Hepatocyte (in vitro differentiated cells): ENCODE data around the gene SLC25A27. TPM values are rescaled to one million over a fixed set of nuclear protein-coding genes. Genes with fewer than 3 reads are reported as not detected.
A peak's percentile ranks its signal among the peaks of the same experiment; 100 is the strongest.

Source experiments
- DNase-seq: peaks from one replicate; pipeline ENCODE4 v3.0.0-alpha.2; 2016; ENCODE audit warnings: low spot score
- H2AFZ ChIP-seq: fragments of 200-600 bp; sonication (generic); 2 replicates; pipeline ENCODE4 v1.6.0; 2016; ENCODE audit warnings: antibody characterized with exemption, mild to moderate bottlenecking
- H3K27ac ChIP-seq: fragments of 200-600 bp; sonication (generic); 2 replicates; pipeline ENCODE4 v1.5.1; 2016; ENCODE audit warnings: mild to moderate bottlenecking
- H3K27me3 ChIP-seq: fragments of 200-600 bp; sonication (generic); 2 replicates; pipeline ENCODE4 v1.6.1; 2016
- H3K36me3 ChIP-seq: fragments of 200-600 bp; sonication (generic); replicated peaks from 2 replicates; pipeline ENCODE4 v1.5.1; 2016; ENCODE audit warnings: low read depth; ENCODE audit not compliant: insufficient read depth
- H3K4me1 ChIP-seq: fragments of 200-600 bp; sonication (generic); 2 replicates; pipeline ENCODE4 v1.5.1; 2016; ENCODE audit warnings: mild to moderate bottlenecking, moderate library complexity; ENCODE audit not compliant: insufficient read depth
- H3K4me2 ChIP-seq: fragments of 200-600 bp; sonication (generic); 2 replicates; pipeline ENCODE4 v1.6.0; 2016
- H3K4me3 ChIP-seq: fragments of 200-600 bp; sonication (generic); 2 replicates; pipeline ENCODE4 v1.5.1; 2016; ENCODE audit warnings: mild to moderate bottlenecking
- H3K79me2 ChIP-seq: fragments of 200-600 bp; sonication (generic); 2 replicates; pipeline ENCODE4 v1.6.0; 2017; ENCODE audit warnings: mild to moderate bottlenecking
- H3K9me2 ChIP-seq: fragments of 200-600 bp; sonication (generic); replicated peaks from 2 replicates; pipeline ENCODE4 v1.6.0; 2017; ENCODE audit warnings: mild to moderate bottlenecking; ENCODE audit not compliant: insufficient read depth
- H3K9me3 ChIP-seq: fragments of 200-600 bp; sonication (generic); 2 replicates; pipeline ENCODE4 v1.5.1; 2016; ENCODE audit warnings: low read depth, mild to moderate bottlenecking
- H4K20me1 ChIP-seq: fragments of 200-600 bp; sonication (generic); 2 replicates; pipeline ENCODE4 v1.6.0; 2016; ENCODE audit warnings: mild to moderate bottlenecking; ENCODE audit not compliant: insufficient read depth, poor library complexity, severe bottlenecking
- CTCF ChIP-seq: fragments of 200-600 bp; sonication (generic); IDR thresholded peaks from 2 replicates; pipeline ENCODE4 v1.5.1; 2016; ENCODE audit warnings: antibody characterized with exemption, mild to moderate bottlenecking; ENCODE audit not compliant: poor library complexity
- EZH2 ChIP-seq: fragments of 200-600 bp; sonication (generic); IDR thresholded peaks from 2 replicates; pipeline ENCODE4 v1.6.1; 2016; ENCODE audit warnings: antibody characterized with exemption, mild to moderate bottlenecking, borderline replicate concordance
- EZH2phosphoT487 ChIP-seq: fragments of 200-600 bp; sonication (generic); IDR thresholded peaks from one replicate; pipeline ENCODE4 v1.6.1; 2018; ENCODE audit warnings: antibody characterized with exemption, mild to moderate bottlenecking, low read depth, moderate library complexity; ENCODE audit not compliant: unreplicated experiment, severe bottlenecking
- WGBS: methylation state at CpG from one replicate; pipeline ENCODE4 v1.1.6; 2016; ENCODE audit warnings: low lambda C conversion rate; ENCODE audit errors: missing lambda C conversion rate; 5-methylcytosine and 5-hydroxymethylcytosine counted together
- polyA plus RNA-seq: library from polyadenylated mRNA; unstranded; fragments of >200 nt; fragmentation: Nextera tagmentation; extraction: Ambion mirVana; gene quantifications from 2 replicates; pipeline ENCODE4 v1.2.1, GENCODE V29; 2016
- total RNA-seq: library from RNA; depleted of rRNA; stranded (reverse); fragments of >200 nt; gene quantifications from 2 replicates; pipeline ENCODE4 v1.2.3, GENCODE V29; 2014

Gene SLC25A27
- total and polyA plus RNA-seq, 2 experiments from 2014 or later = 3.0 to 11.9 TPM

GRCh38 chr6:46632053-46632452 is 20.7 kb upstream of the SLC25A27 start:
- Histone ChIP-seq H3K4me1 (no peaks in the 10 kb centered on the region), H3K27me3 (no peaks in the 10 kb centered on the region), H3K4me2 (no peak overlapping the region), H3K9me3 (no peaks in the 10 kb centered on the region), H4K20me1 (no peaks in the 10 kb centered on the region), H3K79me2 (no peaks in the 10 kb centered on the region), H3K36me3 (no peaks in the 10 kb centered on the region), H3K4me3 (no peak overlapping the region), H2AFZ (no peak overlapping the region), H3K9me2 (no peaks in the 10 kb centered on the region), H3K27ac (no peak overlapping the region)
- TF ChIP-seq CTCF = no peak
- no peak for TF ChIP-seq EZH2phosphoT487
- no peak for TF ChIP-seq EZH2
- no peak for DNase-seq
- WGBS = 94% methylated on average over 1 of the region's 1 CpG

GRCh38 chr6:46635462-46635861 is 17.3 kb upstream of the SLC25A27 start:
- 94% methylated on average over 6 of the region's 6 CpGs for WGBS
- DNase-seq = no peak
- no peak overlapping the region for H3K27ac ChIP-seq

GRCh38 chr6:46637145-46637544 is 15.6 kb upstream of the SLC25A27 start:
- no peaks in the 10 kb centered on the region for H4K20me1 ChIP-seq
- no peak overlapping the region for H3K4me3 ChIP-seq
- no peaks in the 10 kb centered on the region for H3K9me3 ChIP-seq
- no peak for TF ChIP-seq CTCF
- no peak for TF ChIP-seq EZH2
- no peak for TF ChIP-seq EZH2phosphoT487
- 78% methylated on average over 5 of the region's 5 CpGs for WGBS
- DNase-seq = peak; percentile 11
- H3K27ac ChIP-seq = no peak overlapping the region
- no peaks in the 10 kb centered on the region for H3K9me2 ChIP-seq
- no peaks in the 10 kb centered on the region for H3K79me2 ChIP-seq
- no peaks in the 10 kb centered on the region for H3K36me3 ChIP-seq
- no peaks in the 10 kb centered on the region for H3K4me1 ChIP-seq
- H3K4me2 ChIP-seq = no peak overlapping the region
- no peak overlapping the region for H2AFZ ChIP-seq
- no peaks in the 10 kb centered on the region for H3K27me3 ChIP-seq

More at GRCh38 chr6:46635462-46635861, 17.3 kb upstream of the SLC25A27 start:
- Histone ChIP-seq H3K36me3 (no peaks in the 10 kb centered on the region), H4K20me1 (no peaks in the 10 kb centered on the region), H3K4me3 (no peak overlapping the region), H2AFZ (no peak overlapping the region), H3K9me2 (no peaks in the 10 kb centered on the region), H3K79me2 (no peaks in the 10 kb centered on the region), H3K9me3 (no peaks in the 10 kb centered on the region), H3K27me3 (no peaks in the 10 kb centered on the region), H3K4me1 (no peaks in the 10 kb centered on the region), H3K4me2 (no peak overlapping the region)
- TF ChIP-seq CTCF = no peak

GRCh38 chr6:46637933-46638332 is 14.8 kb upstream of the SLC25A27 start:
- Histone ChIP-seq H3K27ac (no peak overlapping the region), H3K9me2 (no peaks in the 10 kb centered on the region), H3K4me1 (no peaks in the 10 kb centered on the region), H4K20me1 (no peaks in the 10 kb centered on the region), H3K79me2 (no peaks in the 10 kb centered on the region), H3K4me3 (no peak overlapping the region), H3K9me3 (no peaks in the 10 kb centered on the region), H3K36me3 (no peaks in the 10 kb centered on the region), H3K27me3 (no peaks in the 10 kb centered on the region), H2AFZ (no peak overlapping the region), H3K4me2 (no peak overlapping the region)
- WGBS = 95% methylated on average over 1 of the region's 1 CpG
- DNase-seq = no peak
- TF ChIP-seq EZH2 (no peak), CTCF (no peak), EZH2phosphoT487 (no peak)
